WERI-Rb-1 (cell line): Measurements from ENCODE around the gene ABCC11.
A peak's percentile ranks its signal among the peaks of the same experiment; 100 is the strongest.

Experiments
- DNase-seq: peaks from one replicate; pipeline ENCODE4 v3.0.0-alpha.2; 2020
- H3K27ac ChIP-seq: fragments of 250-450 bp; sonication (Bioruptor Pico); 2 replicates; pipeline ENCODE4 v1.5.1; 2020; ENCODE audit warnings: mild to moderate bottlenecking, moderate library complexity
- H3K27me3 ChIP-seq: fragments of 250-450 bp; sonication (Bioruptor Pico); 2 replicates; pipeline ENCODE4 v1.5.1; 2021; ENCODE audit warnings: mild to moderate bottlenecking, low read depth, moderate library complexity; ENCODE audit not compliant: insufficient read depth, severe bottlenecking
- H3K36me3 ChIP-seq: fragments of 250-450 bp; sonication (Bioruptor Pico); 2 replicates; pipeline ENCODE4 v1.5.1; 2020; ENCODE audit warnings: mild to moderate bottlenecking, moderate library complexity
- H3K4me3 ChIP-seq: 2 replicates; pipeline ENCODE4 v1.5.1; 2011; ENCODE audit warnings: low read depth, mild to moderate bottlenecking, control low read depth, low read length
- H3K9me3 ChIP-seq: fragments of 250-450 bp; sonication (Bioruptor Pico); 2 replicates; pipeline ENCODE4 v1.5.1; 2021; ENCODE audit warnings: mild to moderate bottlenecking, moderate library complexity; ENCODE audit not compliant: severe bottlenecking
- CTCF ChIP-seq: IDR thresholded peaks from 2 replicates; pipeline ENCODE4 v1.5.1; 2011; ENCODE audit warnings: low read depth, mild to moderate bottlenecking, control low read depth, inconsistent platforms, low read length

Gene ABCC11

GRCh38 chr16:48158296-48158695 is 89.0 kb downstream of the ABCC11 start:
- Histone ChIP-seq H3K9me3 (no peaks in the 10 kb centered on the region), H3K36me3 (no peaks in the 10 kb centered on the region), H3K4me3 (no peak overlapping the region), H3K27me3 (no peaks in the 10 kb centered on the region), H3K27ac (no peak overlapping the region)
- DNase-seq = no peak
- TF ChIP-seq CTCF = no peak

GRCh38 chr16:48157794-48158193 is 89.5 kb downstream of the ABCC11 start:
- no peak for TF ChIP-seq CTCF
- DNase-seq = no peak
- Histone ChIP-seq H3K9me3 (no peaks in the 10 kb centered on the region), H3K27me3 (no peaks in the 10 kb centered on the region), H3K4me3 (no peak overlapping the region), H3K27ac (no peak overlapping the region), H3K36me3 (no peaks in the 10 kb centered on the region)

- H3K9me3 ChIP-seq = no peaks in the 10 kb centered on the region
- no peak overlapping the region for H3K27ac ChIP-seq
- DNase-seq = no peak
- no peak for TF ChIP-seq CTCF
- no peak overlapping the region for H3K4me3 ChIP-seq
- no peaks in the 10 kb centered on the region for H3K27me3 ChIP-seq
- no peaks in the 10 kb centered on the region for H3K36me3 ChIP-seq
These were observed 90.0 kb downstream of the ABCC11 start for GRCh38 chr16:48157302-48157701.

- Histone ChIP-seq H3K36me3 (no peaks in the 10 kb centered on the region), H3K27me3 (no peaks in the 10 kb centered on the region), H3K4me3 (no peak overlapping the region), H3K9me3 (no peaks in the 10 kb centered on the region), H3K27ac (no peak overlapping the region)
- TF ChIP-seq CTCF = peak; percentile 90
- peak; percentile 76 for DNase-seq
These were observed 90.5 kb downstream of the ABCC11 start for GRCh38 chr16:48156790-48157209.

- no peak for DNase-seq
- Histone ChIP-seq H3K27me3 (no peaks in the 10 kb centered on the region), H3K27ac (no peak within 1 kb of the TSS)
These were observed 91.2 kb downstream of the ABCC11 start, which contains the start of gene ABCC12 for GRCh38 chr16:48155926-48156789. Gene ABCC12 (minus strand): TSS chr16:48155993. CDS start chr16:48146424, 9,569 bp downstream.

More at GRCh38 chr16:48155926-48156789, 91.2 kb downstream of the ABCC11 start, which contains the start of gene ABCC12:
- Histone ChIP-seq H3K36me3 (no peaks in the 10 kb centered on the region), H3K4me3 (no peak within 1 kb of the TSS), H3K9me3 (no peaks in the 10 kb centered on the region)
- no peak for TF ChIP-seq CTCF
